Fibroblast of mammary gland (primary cell): ENCODE results near the gene CDC42.

Source experiments
- DNase-seq: peaks from one replicate; pipeline ENCODE4 v3.0.0-alpha.2; 2010; ENCODE audit warnings: low read depth
- H3K4me3 ChIP-seq: 2 replicates; pipeline ENCODE4 v1.5.1; 2011; ENCODE audit warnings: low read depth, mild to moderate bottlenecking, low read length, moderate library complexity; ENCODE audit not compliant: control insufficient read depth
- CTCF ChIP-seq: conservative IDR thresholded peaks from 2 replicates; pipeline ENCODE4 v1.5.1; 2011; ENCODE audit warnings: low read depth, low read length, inconsistent platforms; ENCODE audit not compliant: control insufficient read depth, insufficient read depth

Gene CDC42

GRCh38 chr1:22123071-22123390 is 70.5 kb downstream of the CDC42 start:
- no peak overlapping the region for H3K4me3 ChIP-seq
- DNase-seq: no peak
- no peak for TF ChIP-seq CTCF

GRCh38 chr1:22123901-22124404 is 71.4 kb downstream of the CDC42 start:
- TF ChIP-seq CTCF: no peak
- no peak overlapping the region for H3K4me3 ChIP-seq

GRCh38 chr1:22124592-22125229 is 72.2 kb downstream of the CDC42 start:
- no peak for TF ChIP-seq CTCF
- no peak overlapping the region for H3K4me3 ChIP-seq
- no peak for DNase-seq

More at GRCh38 chr1:22123901-22124404, 71.4 kb downstream of the CDC42 start:
- no peak for DNase-seq

- no peak for TF ChIP-seq CTCF
- no peak overlapping the region for H3K4me3 ChIP-seq
- DNase-seq: no peak
Measured at GRCh38 chr1:22126531-22126930, 74.0 kb downstream of the CDC42 start.

GRCh38 chr1:22127248-22127647 is 74.7 kb downstream of the CDC42 start:
- no peak for TF ChIP-seq CTCF
- no peak for DNase-seq
- H3K4me3 ChIP-seq: no peak overlapping the region

GRCh38 chr1:22127731-22128130 is 75.2 kb downstream of the CDC42 start:
- no peak for TF ChIP-seq CTCF
- H3K4me3 ChIP-seq: no peak overlapping the region
- no peak for DNase-seq

- no peak for DNase-seq
- no peak for TF ChIP-seq CTCF
- H3K4me3 ChIP-seq: no peak overlapping the region
Measured at GRCh38 chr1:22128392-22128791, 75.9 kb downstream of the CDC42 start.
